ENCODE measurements around the gene KAT6B.

GRCh38 chr10:75002351-75002725, 175.9 kb downstream of the KAT6B start:
- TF ChIP-seq POLR2AphosphoS5 (IDR thresholded peaks at IDR 0.05; ENCODE audit: low read depth, low read length) (no peak), SIN3A (IDR thresholded peaks at IDR 0.05; ENCODE audit: borderline replicate concordance, insufficient read depth, low read length) (no peak), TAF1 (IDR thresholded peaks at IDR 0.05; ENCODE audit: borderline replicate concordance, insufficient read depth, low read length) (no peak), FOXP2 (optimal IDR thresholded peaks at IDR 0.05; ENCODE audit: borderline replicate concordance, extremely low read depth, extremely low read length, insufficient read depth) (no peak)
- TF ChIP-seq, protein P1, sequence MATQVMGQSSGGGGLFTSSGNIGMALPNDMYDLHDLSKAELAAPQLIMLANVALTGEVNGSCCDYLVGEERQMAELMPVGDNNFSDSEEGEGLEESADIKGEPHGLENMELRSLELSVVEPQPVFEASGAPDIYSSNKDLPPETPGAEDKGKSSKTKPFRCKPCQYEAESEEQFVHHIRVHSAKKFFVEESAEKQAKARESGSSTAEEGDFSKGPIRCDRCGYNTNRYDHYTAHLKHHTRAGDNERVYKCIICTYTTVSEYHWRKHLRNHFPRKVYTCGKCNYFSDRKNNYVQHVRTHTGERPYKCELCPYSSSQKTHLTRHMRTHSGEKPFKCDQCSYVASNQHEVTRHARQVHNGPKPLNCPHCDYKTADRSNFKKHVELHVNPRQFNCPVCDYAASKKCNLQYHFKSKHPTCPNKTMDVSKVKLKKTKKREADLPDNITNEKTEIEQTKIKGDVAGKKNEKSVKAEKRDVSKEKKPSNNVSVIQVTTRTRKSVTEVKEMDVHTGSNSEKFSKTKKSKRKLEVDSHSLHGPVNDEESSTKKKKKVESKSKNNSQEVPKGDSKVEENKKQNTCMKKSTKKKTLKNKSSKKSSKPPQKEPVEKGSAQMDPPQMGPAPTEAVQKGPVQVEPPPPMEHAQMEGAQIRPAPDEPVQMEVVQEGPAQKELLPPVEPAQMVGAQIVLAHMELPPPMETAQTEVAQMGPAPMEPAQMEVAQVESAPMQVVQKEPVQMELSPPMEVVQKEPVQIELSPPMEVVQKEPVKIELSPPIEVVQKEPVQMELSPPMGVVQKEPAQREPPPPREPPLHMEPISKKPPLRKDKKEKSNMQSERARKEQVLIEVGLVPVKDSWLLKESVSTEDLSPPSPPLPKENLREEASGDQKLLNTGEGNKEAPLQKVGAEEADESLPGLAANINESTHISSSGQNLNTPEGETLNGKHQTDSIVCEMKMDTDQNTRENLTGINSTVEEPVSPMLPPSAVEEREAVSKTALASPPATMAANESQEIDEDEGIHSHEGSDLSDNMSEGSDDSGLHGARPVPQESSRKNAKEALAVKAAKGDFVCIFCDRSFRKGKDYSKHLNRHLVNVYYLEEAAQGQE (IDR thresholded peaks at IDR 0.05; ENCODE audit: insufficient read depth in 1 of 2, low read depth in 2 of 2, low read length in 2 of 2), result no peak
